ENCODE data around the gene IL4.
"Not testable (repeated sequence)": the region's sequence is repeated elsewhere in the genome, so short reads cannot be mapped to it uniquely, and the experiment has no call there.

Gene IL4

DNA sequence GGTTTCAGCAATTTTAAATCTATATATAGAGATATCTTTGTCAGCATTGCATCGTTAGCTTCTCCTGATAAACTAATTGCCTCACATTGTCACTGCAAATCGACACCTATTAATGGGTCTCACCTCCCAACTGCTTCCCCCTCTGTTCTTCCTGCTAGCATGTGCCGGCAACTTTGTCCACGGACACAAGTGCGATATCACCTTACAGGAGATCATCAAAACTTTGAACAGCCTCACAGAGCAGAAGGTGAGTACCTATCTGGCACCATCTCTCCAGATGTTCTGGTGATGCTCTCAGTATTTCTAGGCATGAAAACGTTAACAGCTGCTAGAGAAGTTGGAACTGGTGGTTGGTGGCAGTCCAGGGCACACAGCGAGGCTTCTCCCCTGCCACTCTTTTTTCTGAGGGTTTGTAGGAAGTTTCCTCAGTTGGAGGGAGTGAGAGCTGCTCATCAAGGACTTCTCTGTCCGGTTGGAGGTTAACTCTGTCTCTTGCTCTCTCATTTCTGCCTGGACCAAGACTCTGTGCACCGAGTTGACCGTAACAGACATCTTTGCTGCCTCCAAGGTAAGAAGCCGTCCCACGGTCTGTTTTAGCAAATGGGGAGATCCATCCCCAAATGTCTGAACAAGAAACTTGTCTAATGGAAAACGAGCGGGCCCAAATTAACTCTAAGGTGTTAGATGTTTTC lies at the start of gene IL4:
IL4 (plus strand) TSS at position 51 of the 692 bp plus-strand sequence; CDS start at position 113, 62 bp downstream.
- no peak for DNase-seq (ENCODE audit: low spot score)

- no peak for DNase-seq (ENCODE audit: low spot score)
These were observed 46.3 kb upstream of the IL4 start for GRCh38 chr5:132627470-132627869.

DNA sequence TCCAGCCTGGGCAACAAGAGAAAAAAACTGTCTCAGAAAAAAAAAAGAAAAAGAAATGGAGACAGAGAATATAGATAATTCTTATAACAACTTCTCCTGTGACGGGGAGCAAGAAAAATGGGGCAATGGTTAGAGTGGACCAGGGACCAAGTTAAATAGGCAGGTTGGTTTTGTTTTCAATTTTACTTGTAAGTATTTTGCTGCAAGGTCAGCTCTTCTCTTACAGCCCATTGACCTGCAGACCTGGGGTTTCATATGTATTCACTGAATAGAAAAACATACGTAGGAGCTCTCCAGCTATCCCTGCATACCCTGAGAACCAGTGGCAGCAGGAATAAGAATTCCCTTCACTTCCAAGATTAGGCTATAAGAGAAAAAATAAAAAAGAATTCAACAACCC lies 45.0 kb upstream of the IL4 start:
- DNase-seq (ENCODE audit: low spot score): no peak

GRCh38 chr5:132629230-132629944 lies 44.4 kb upstream of the IL4 start:
- no peak for DNase-seq (ENCODE audit: low spot score)

- DNase-seq (ENCODE audit: low spot score): not testable (repeated sequence)
These were observed 40.2 kb upstream of the IL4 start for GRCh38 chr5:132633587-132633986.

DNA sequence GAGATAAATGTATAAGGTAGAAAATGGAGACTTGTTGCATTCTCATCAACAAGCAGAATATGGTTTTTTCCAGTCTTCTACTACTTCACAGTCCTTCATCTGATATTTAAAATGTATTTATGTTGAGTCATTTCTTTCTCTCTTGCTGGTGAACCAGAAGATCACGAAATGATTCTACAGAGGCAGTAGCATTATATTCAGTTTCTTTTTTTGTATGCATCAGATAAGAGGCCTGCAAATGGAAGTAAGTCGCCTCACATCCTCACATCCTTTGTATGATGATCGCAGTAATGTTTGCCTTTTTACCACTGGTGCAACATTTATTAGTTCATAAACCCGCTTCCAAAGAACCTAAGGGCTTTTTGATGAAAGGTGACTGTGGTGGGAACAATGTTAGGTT lies 37.9 kb upstream of the IL4 start:
- no peak for DNase-seq (ENCODE audit: low spot score)

- DNase-seq (ENCODE audit: low spot score): no peak
These were observed 36.5 kb upstream of the IL4 start for GRCh38 chr5:132637241-132637640.

DNA sequence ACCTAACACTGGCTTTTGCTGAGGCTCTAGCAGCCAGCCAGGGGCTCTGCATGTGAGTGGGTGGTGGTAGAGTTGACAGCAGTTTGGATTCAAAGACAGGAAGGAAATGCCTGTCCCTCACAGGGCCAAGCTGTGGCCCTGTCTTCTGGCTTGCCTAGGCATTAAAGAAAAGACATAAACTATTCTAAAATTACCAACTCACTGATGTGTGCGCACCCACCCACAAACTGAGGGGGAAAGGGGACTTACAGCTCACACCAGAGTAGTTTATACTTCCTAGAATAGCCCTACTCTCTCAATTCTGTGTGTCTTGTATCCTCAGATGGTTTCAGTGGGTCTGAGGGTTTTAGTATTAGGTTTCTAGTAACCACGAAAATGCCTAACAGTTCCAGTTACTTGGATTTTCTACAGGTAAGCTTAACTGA lies 34.1 kb upstream of the IL4 start:
- DNase-seq (ENCODE audit: low spot score): no peak

DNA sequence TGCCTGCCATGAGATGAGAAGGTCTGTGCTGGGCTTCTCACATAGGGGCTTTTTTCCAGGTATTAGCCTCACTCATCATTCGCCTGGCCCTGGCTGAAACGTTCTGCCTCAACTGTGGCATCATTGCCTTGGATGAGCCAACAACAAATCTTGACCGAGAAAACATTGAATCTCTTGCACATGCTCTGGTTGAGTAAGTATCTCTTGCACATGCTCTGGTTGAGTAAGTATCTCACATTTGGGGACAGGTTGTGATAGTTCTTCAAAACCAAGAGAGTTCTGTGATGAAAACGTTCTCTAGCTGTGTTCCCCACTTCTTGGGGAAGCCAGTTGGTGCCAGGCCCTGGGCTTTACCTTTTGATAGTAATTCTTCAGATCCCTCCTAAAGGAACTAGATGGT lies 33.2 kb upstream of the IL4 start:
- DNase-seq (ENCODE audit: low spot score): no peak

DNA sequence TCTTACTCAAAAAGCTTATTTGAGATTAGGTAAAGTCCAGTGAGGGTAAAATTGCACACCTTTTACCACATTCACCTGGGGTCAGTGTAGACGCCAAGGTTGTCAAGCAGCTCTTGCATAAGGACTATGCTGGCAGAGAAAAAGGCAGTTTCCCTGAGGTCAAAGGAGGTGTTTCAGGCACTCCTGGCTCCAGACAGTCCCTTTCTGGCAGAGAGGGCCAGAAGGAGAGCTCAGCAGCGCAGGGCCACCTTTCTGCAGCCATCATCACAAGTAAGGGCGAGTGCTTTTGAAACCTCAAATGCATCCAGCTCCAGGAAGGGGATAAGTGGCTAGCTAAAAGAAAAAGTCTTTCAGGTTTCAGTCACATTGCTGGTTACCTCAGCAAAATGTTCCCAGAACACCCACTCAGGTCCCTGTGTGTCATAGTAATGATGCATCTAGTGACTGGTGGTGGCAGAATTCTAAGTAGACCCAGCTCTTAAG lies 32.5 kb upstream of the IL4 start:
- no peak for DNase-seq (ENCODE audit: low spot score)

DNA sequence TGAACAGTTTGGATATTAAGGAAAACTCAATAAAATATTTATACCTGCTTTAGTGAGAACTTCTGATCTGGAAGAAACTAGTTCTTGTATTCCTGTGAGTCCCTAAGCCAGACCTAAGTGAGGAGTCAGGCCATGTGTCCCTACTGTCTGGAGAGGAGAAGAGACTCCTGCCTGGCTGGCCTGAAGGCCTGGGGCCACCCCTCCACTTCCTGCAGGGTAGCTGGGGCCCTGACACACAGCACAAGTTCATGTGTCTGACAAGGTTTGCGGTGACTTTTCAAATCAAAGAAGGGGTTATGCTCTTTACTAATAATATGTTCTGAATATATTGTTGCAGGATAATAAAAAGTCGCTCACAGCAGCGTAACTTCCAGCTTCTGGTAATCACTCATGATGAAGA lies 31.9 kb upstream of the IL4 start:
- no peak for DNase-seq (ENCODE audit: low spot score)

GRCh38 chr5:132644177-132644576 lies 29.6 kb upstream of the IL4 start:
- DNase-seq (ENCODE audit: low spot score): no peak

DNA sequence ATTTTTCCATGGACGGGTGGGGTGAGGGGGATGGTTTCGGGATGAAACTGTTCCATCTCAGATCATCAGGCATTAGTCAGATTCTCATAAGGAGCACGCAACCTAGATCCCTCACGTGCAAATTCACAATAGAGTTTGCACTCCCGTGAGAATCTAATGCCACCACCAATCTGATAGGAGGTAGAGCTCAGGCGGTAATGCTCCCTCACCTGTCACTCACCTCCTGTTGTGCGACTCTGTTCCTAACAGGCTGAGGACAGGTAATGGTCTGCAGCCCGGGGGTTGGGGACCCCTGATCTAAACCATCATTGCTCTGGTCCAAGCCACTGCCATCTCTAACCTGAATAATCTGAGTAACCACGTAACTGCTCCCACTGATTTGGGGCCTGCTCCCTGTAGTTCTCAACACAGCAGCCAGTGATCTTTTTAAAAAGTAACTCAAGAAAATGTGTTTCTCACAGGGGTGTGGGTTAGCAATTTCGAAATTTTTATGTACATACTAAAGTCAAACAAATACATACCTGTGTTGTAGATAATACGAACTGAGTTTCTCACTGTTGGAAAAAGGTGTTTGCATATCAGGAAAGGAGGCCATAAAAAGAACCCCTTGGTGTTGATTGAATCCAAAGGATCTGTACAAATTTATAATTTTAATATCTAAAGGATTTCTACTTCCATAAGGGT lies 27.1 kb upstream of the IL4 start:
- DNase-seq (ENCODE audit: low spot score): no peak

DNA sequence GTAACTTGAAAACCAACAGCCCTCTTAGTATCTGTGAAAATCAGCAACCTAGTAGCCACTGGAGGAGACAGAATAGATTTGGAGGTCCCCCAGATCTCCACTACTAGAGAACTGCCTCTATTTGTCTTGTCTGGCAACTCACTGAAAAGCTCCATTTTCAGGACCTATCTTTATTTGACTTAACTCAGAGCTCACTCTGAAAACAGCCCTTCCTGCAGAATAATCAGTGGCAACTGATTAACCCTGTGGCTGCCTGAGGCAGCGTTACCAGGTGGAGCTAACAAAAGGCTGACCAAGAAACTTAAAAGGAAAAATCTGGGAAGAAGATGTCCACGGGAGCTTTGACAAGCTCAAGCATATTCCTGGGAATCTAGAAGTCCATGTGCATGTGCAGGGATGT lies 26.3 kb upstream of the IL4 start:
- DNase-seq (ENCODE audit: low spot score): no peak

GRCh38 chr5:132648355-132648754 lies 25.4 kb upstream of the IL4 start:
- no peak for DNase-seq (ENCODE audit: low spot score)

DNA sequence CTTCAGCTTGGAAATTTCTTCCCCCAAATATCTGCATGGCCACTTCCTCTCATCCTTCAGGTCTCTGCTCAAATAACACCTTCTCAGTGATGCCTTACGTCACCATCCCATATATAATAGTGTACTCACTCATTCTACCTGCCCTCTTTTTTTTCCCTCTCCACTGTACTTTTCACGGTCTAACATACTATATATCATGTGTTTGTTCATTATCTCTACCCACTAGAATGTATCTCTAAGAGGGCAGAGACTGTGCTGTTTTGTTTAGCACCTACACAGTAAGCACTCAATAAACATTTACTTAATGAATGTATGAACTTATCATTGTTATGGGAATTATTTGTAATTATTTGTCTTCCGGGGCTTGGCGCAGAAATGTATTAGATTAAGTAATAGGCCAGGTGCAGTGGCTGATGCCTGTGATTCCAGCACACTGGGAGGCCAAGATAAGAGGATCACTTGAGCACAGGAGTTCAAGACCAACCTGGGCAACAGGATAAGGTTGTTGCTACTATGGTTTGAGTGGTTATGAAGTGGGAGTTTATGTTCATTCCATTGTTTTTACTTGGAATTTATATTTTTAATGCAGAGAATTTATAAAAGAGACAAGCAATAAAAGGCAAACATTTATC lies 21.8 kb upstream of the IL4 start:
- DNase-seq (ENCODE audit: low spot score): no peak

DNA sequence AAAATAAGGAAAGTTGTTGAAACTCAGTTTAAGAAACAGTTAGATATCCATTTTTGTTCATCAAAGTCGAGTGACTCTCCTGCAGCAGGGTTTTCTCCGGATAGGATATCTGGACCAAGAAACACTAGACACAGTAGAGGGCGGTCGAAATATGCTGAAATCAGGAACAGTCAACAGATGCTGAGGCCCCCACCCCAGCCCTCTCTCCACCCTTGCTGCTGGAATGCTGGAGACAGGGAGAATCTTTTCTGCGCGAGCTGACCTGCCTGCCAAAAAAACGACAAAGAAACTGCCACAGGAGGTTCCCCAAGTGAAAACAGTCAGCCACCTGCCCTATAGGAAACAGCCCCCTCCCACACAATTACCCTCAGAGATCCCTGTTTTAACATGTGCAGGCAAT lies 20.1 kb upstream of the IL4 start:
- DNase-seq (ENCODE audit: low spot score): no peak

DNA sequence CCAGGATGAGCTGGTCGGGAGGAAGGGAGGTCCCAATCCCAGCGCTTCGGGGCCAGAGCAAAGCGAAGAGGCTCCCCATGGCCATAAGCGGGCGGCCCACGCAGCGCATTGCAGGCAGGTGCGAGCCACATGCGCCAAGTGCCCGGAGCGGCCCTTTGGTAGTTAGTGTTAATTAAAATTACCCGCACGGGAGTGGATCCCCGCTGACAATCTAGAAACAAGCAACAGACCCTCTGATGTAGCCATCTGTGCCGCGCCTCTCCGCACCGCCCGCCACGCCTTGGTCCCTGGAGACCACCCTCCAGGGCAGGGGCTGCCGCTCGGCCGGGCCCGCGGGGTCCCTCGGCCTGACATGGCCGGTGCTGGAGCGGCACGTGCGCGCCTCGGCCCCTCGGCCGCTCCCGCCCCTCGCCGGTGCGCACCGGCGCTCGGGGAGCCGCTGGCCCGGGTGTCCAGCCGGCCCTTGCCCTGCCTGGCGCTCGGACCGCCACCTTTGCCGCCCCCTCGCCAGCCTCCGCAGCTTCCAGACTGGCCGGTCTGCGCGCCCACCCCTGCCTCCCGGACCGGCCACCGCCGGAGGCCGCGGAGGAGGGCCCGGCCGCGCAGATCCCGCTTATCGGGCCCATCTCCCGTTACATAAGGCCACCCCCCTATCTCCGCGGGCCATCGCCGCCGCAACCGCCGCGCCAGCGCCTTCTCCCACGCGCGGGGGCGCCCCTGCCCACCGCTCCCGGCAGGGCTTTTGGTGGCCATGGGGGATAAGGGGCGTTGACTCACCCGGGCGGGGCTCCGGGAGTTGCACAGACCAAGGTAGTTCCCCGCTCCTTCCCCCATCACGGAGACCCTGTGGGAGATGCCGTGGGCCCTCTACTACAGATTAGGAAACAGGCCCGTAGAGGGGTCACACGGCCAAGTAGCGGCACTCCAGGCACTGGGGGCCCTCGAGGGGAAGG lies 17.7 kb upstream of the IL4 start:
- no peak for DNase-seq (ENCODE audit: low spot score)

DNA sequence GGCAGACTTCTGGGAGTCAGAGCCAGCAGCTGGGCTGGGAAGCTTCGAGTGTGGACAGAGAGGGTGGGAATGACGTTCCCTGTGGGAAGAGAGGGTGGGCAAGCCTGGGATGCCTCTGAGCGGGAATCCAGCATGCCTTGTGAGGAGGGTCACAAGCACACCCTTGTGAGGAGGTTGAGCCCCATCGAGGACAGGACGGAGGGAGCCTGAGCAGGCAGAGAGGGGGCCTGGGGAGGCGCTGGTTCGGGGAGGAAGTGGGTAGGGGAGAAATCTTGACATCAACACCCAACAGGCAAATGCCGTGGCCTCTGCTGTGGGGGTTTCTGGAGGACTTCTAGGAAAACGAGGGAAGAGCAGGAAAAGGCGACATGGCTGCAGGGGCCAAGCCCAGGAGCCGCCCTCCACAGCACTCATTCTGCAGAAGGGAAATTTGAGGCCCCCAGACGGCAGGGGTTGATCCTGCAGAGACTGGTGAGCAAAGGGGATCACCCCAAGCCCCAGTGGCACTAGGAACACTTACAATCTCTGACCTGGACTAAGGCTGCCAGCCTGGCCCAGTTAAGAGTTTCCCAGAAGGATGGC lies 16.9 kb upstream of the IL4 start:
- no peak for DNase-seq (ENCODE audit: low spot score)

DNA sequence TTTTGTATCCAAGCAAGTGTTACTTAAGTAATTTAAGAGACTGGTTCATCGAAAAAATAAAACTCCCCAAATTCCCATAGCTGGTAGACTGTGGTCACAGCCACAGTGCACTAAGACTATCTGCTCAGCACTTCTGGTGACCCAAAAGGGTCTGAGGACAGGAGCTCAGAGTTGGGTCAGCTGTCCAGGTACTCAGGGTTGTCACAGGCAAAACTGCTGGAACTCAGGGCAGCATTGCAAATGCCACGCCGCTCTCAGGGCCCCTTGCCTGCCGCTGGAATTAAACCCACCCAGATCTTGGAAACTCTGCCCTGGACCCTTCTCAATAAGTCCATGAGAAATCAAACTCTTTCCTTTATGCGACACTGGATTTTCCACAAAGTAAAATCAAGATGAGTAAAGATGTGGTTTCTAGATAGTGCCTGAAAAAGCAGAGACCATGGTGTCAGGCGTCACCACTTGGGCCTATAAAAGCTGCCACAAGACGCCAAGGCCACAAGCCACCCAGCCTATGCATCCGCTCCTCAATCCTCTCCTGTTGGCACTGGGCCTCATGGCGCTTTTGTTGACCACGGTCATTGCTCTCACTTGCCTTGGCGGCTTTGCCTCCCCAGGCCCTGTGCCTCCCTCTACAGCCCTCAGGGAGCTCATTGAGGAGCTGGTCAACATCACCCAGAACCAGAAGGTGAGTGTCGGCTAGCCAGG lies 16.0 kb upstream of the IL4 start, which contains the start of gene IL13:
IL13 (plus strand) TSS at position 498 of the 705 bp plus-strand sequence; CDS start at position 512, 14 bp downstream.
- DNase-seq (ENCODE audit: low spot score): no peak
